Prostate gland (tissue), 2 donors: Measurements from ENCODE around the gene SLC11A1. TPM values are rescaled to one million over a fixed set of nuclear protein-coding genes. Genes with fewer than 3 reads are reported as not detected.

ENCODE experiments used
- DNase-seq: peaks from one replicate; pipeline ENCODE4 v3.0.0-alpha.2; 2019; ENCODE audit warnings: low spot score
- H3K27ac ChIP-seq, 2 donors: fragments of 200-600 bp; sonication (generic); 2 replicates each; pipeline ENCODE4 v1.5.1; 2017 to 2019
- H3K27me3 ChIP-seq: fragments of 200-600 bp; sonication (generic); replicated peaks from 2 replicates; pipeline ENCODE4 v1.5.1; 2019; ENCODE audit not compliant: insufficient read depth
- H3K36me3 ChIP-seq, 2 donors: fragments of 200-600 bp; sonication (generic); 1 replicate in 1 of 2; 2 replicates in 1 of 2; pipeline versions ENCODE4 v1.5.1 to v1.8.1; 2017 to 2019
- H3K4me1 ChIP-seq: fragments of 200-600 bp; sonication (generic); replicated peaks from 2 replicates; pipeline ENCODE4 v1.5.1; 2019
- H3K4me3 ChIP-seq, 2 donors: fragments of 200-600 bp; sonication (generic); 2 replicates each; pipeline ENCODE4 v1.5.1; 2017 to 2019
- H3K9me3 ChIP-seq: fragments of 200-600 bp; sonication (generic); 2 replicates; pipeline ENCODE4 v1.5.1; 2017
- POLR2A ChIP-seq: fragments of 450-650 bp; IDR thresholded peaks from one replicate; pipeline ENCODE4 v1.6.1; 2016; ENCODE audit warnings: antibody characterized with exemption, mild to moderate bottlenecking
- POLR2AphosphoS5 ChIP-seq: sonication (generic); formaldehyde crosslinking; IDR thresholded peaks from one replicate; pipeline ENCODE4 v1.6.1; 2017; ENCODE audit warnings: antibody characterized with exemption
- WGBS: methylation state at CpG from one replicate; pipeline ENCODE4 v1.1.5; 2018; 5-methylcytosine and 5-hydroxymethylcytosine counted together
- intact Hi-C: fragments of 100-400 bp; cut with DNase I; formaldehyde crosslinking; loops from one replicate; pipeline ENCODE4 v1.14.2; 2022
- total RNA-seq, 2 donors: library from RNA; depleted of rRNA; stranded (reverse); fragments of >200 nt; gene quantifications; one replicate each; pipeline ENCODE4 v1.1.0, GENCODE V29; 2016
- TF ChIP-seq, protein P1 (sequence below), 4 experiments: fragments of 200-600 bp in 2 of 4; fragments of 450-650 bp in 2 of 4; sonication (generic) in 2 of 4; IDR thresholded peaks; 1 replicate in 3 of 4; 2 replicates in 1 of 4; pipeline ENCODE4 v1.5.1; 2016 to 2019; ENCODE audit warnings: antibody characterized with exemption in 4 of 4, mild to moderate bottlenecking in 2 of 4, moderate library complexity in 2 of 4

The SLC11A1 gene
- total RNA-seq, 2 donors from 2014 or later, result 10.8 to 11.4 TPM

- Histone ChIP-seq H3K4me3 (no peak overlapping the region), H3K36me3 (no peaks in the 10 kb centered on the region), H3K9me3 (no peaks in the 10 kb centered on the region), H3K27ac (no peak overlapping the region), H3K27me3 (no peaks in the 10 kb centered on the region), H3K4me1 (no peaks in the 10 kb centered on the region)
- TF ChIP-seq, protein P1, sequence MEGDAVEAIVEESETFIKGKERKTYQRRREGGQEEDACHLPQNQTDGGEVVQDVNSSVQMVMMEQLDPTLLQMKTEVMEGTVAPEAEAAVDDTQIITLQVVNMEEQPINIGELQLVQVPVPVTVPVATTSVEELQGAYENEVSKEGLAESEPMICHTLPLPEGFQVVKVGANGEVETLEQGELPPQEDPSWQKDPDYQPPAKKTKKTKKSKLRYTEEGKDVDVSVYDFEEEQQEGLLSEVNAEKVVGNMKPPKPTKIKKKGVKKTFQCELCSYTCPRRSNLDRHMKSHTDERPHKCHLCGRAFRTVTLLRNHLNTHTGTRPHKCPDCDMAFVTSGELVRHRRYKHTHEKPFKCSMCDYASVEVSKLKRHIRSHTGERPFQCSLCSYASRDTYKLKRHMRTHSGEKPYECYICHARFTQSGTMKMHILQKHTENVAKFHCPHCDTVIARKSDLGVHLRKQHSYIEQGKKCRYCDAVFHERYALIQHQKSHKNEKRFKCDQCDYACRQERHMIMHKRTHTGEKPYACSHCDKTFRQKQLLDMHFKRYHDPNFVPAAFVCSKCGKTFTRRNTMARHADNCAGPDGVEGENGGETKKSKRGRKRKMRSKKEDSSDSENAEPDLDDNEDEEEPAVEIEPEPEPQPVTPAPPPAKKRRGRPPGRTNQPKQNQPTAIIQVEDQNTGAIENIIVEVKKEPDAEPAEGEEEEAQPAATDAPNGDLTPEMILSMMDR (IDR thresholded peaks at IDR 0.05), result no peak
- no peak for TF ChIP-seq POLR2A
- intact Hi-C loops, result no loop called here
- no peak for DNase-seq
- 91% methylated on average over 11 of the region's 11 CpGs for WGBS
Measured at GRCh38 chr2:218435003-218435982, 53.2 kb downstream of the SLC11A1 start.

GRCh38 chr2:218436992-218437391 lies 54.9 kb downstream of the SLC11A1 start:
- TF ChIP-seq POLR2A (no peak), POLR2AphosphoS5 (no peak)
- TF ChIP-seq, protein P1 (IDR thresholded peaks at IDR 0.05), result no peak
- H3K9me3 ChIP-seq, result no peaks in the 10 kb centered on the region
- no peak overlapping the region for H3K27ac ChIP-seq
- no peak for DNase-seq
- H3K4me3 ChIP-seq, result no peak overlapping the region
- no peaks in the 10 kb centered on the region for H3K36me3 ChIP-seq
- H3K27me3 ChIP-seq, result no peaks in the 10 kb centered on the region
- intact Hi-C loops, result no loop called here
- 90% methylated on average over 5 of the region's 5 CpGs for whole genome bisulfite sequencing
- H3K4me1 ChIP-seq, result no peaks in the 10 kb centered on the region

- no peaks in the 10 kb centered on the region for H3K4me1 ChIP-seq
- H3K9me3 ChIP-seq, result no peaks in the 10 kb centered on the region
- WGBS, result 100% methylated on average over 1 of the region's 1 CpG
- no peak overlapping the region for H3K27ac ChIP-seq
- TF ChIP-seq, protein P1 (IDR thresholded peaks at IDR 0.05), result no peak
- TF ChIP-seq POLR2A, result no peak
- TF ChIP-seq POLR2AphosphoS5, result no peak
- H3K27me3 ChIP-seq, result no peaks in the 10 kb centered on the region
- no peak overlapping the region for H3K4me3 ChIP-seq
- DNase-seq, result no peak
- intact Hi-C loops, result no loop called here
- H3K36me3 ChIP-seq, result no peaks in the 10 kb centered on the region
Measured at GRCh38 chr2:218437969-218438368, 55.9 kb downstream of the SLC11A1 start.

DNA sequence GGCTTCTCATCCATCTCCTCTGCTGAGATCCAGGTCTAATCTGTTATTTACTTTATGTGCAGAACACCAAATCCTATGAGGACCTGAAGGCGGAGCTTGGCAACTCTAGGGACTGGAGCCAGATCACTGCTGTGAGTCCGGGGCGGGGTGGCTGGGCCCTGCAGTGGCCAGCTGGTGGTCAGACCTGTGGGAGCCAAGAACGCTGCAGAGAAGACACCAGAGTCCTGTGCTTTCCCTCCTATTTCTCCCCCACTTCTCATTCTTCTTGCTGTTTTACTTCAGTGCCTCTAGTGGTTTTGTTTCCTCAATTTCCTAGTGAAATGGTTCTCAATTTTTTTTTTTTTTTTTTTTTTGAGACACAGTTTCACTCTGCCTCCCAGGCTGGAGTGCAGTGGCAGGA lies 56.5 kb downstream of the SLC11A1 start:
- intact Hi-C loops, result no loop called here
- Histone ChIP-seq H3K4me1 (no peaks in the 10 kb centered on the region), H3K36me3 (no peaks in the 10 kb centered on the region), H3K27me3 (no peaks in the 10 kb centered on the region), H3K27ac (no peak overlapping the region), H3K4me3 (no peak overlapping the region), H3K9me3 (no peaks in the 10 kb centered on the region)
- 54% methylated on average over 4 of the region's 4 CpGs for WGBS
- no peak for DNase-seq
- TF ChIP-seq, protein P1 (IDR thresholded peaks at IDR 0.05), result no peak
- TF ChIP-seq POLR2AphosphoS5, result no peak
- TF ChIP-seq POLR2A, result no peak
